MG63 (cell line): ENCODE data around the gene WNT5B. TPM values are rescaled to one million over a fixed set of nuclear protein-coding genes. Genes with fewer than 3 reads are reported as not detected.
A peak's percentile ranks its signal among the peaks of the same experiment; 100 is the strongest.

Experiments
- DNase-seq: peaks from one replicate; pipeline ENCODE4 v3.0.0-alpha.2; 2020
- H3K27me3 ChIP-seq: fragments of 250-450 bp; sonication (Bioruptor Pico); 2 replicates; pipeline ENCODE4 v1.5.1; 2020; ENCODE audit warnings: mild to moderate bottlenecking, moderate library complexity
- H3K36me3 ChIP-seq: fragments of 250-450 bp; sonication (Bioruptor Pico); 2 replicates; pipeline ENCODE4 v1.5.1; 2020; ENCODE audit warnings: mild to moderate bottlenecking, moderate library complexity
- H3K4me3 ChIP-seq: fragments of 250-450 bp; sonication (Bioruptor Pico); 2 replicates; pipeline ENCODE4 v1.5.1; 2020; ENCODE audit warnings: mild to moderate bottlenecking, moderate library complexity
- H3K9me3 ChIP-seq: fragments of 250-450 bp; sonication (Bioruptor Pico); 2 replicates; pipeline ENCODE4 v1.5.1; 2020; ENCODE audit warnings: mild to moderate bottlenecking, moderate library complexity
- total RNA-seq: library from RNA; depleted of rRNA; stranded (reverse); fragments of >200 nt; shearing (Covaris generic); gene quantifications from 2 replicates; pipeline ENCODE4 v1.2.3, GENCODE V29; 2014; ENCODE audit warnings: low replicate concordance; rRNA removed

Gene WNT5B
- total RNA-seq, result 208 and 341 TPM in 2 replicates

DNA sequence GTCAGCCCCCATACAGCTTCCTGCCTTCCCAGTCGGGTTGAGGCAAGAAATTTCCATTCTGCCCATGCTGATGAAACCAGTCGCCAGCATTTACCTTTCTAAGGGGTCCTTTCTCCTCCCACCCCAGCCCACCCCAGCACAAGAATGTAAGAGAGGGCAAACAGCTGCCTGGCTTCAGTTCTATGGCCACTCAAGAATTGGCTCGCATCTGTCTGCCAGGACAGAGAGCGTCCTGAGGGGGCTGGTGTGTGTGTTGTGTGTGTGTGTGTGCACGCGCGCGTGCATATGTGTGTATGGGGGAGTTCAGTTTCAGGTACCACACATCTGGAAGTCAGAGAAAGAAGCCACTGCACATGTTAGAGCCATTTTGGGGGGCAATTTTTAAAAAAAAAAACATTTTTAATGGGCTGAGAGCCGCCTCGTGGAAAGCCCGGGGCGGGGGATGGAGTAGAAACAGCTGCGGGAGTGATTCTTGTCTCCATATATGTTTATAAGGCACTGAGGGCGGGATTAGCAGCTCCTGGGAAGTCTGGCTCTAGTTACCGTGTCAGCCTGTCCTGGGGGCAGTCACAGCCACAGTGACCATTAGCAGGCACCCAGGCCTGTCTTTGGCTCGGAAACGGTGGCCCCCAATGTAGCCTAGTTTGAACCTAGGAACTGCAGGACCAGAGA, at the start of gene WNT5B:
Gene WNT5B (plus strand): TSS at position 566 of the 672 bp plus-strand sequence. CDS start 2,124 bp downstream, outside the sequence.
- no peak for DNase-seq
- no peaks in the 10 kb centered on the region for H3K9me3 ChIP-seq
- H3K27me3 ChIP-seq, result no peaks in the 10 kb centered on the region

DNA sequence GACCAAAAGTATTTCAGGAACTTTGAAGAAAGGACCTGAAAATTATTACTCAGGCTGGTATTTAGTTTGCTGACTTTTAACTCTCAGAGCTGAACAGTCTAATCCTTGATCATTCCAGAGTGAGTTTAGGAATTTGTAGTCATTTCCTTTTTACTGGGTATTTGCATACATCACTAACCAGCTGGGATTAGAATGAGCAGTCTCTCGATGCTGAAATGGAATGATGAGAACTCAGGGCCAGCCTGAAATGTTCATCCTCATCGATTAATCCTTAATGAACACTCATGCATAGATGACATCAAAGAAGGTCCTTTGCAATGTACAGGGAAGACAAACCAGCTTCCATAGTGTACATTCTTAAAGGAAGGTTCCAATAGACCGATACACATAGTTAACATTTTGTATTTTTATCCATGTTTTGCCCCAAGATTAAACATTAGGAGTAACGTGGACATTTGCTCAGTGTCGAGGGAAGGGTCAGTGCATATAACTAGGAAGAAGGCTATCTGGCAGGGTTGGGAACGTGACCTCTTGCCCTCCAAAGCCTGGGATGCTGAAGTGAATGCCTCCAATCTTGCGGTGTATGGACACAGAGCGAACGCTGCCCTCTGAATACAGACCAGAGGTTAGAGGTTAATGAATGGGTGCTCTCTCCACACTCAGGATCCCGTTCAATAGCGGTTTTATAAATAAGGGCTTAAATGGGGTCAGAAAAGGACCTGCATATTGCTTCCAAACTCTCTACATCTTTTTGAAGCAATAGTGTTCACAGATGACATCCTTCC, 49.2 kb upstream of the WNT5B start:
- no peaks in the 10 kb centered on the region for H3K27me3 ChIP-seq
- DNase-seq, result no peak
- no peak overlapping the region for H3K4me3 ChIP-seq
- peaks cover 86% of the 10 kb centered on the region for H3K36me3 ChIP-seq
- no peaks in the 10 kb centered on the region for H3K9me3 ChIP-seq

More for the DNA sequence above, at the start of gene WNT5B:
- Histone ChIP-seq H3K4me3 (no peak within 1 kb of the TSS), H3K36me3 (peaks cover 75% of the 10 kb centered on the region)

GRCh38 chr12:1580526-1580925, 48.5 kb upstream of the WNT5B start:
- no peak for DNase-seq
- Histone ChIP-seq H3K36me3 (peaks cover 84% of the 10 kb centered on the region), H3K9me3 (no peaks in the 10 kb centered on the region), H3K27me3 (no peaks in the 10 kb centered on the region), H3K4me3 (no peak overlapping the region)

GRCh38 chr12:1581973-1582708, 46.9 kb upstream of the WNT5B start:
- DNase-seq, result no peak
- H3K9me3 ChIP-seq, result no peaks in the 10 kb centered on the region
- peaks cover 76% of the 10 kb centered on the region for H3K36me3 ChIP-seq
- no peak overlapping the region for H3K4me3 ChIP-seq
- H3K27me3 ChIP-seq, result no peaks in the 10 kb centered on the region

DNA sequence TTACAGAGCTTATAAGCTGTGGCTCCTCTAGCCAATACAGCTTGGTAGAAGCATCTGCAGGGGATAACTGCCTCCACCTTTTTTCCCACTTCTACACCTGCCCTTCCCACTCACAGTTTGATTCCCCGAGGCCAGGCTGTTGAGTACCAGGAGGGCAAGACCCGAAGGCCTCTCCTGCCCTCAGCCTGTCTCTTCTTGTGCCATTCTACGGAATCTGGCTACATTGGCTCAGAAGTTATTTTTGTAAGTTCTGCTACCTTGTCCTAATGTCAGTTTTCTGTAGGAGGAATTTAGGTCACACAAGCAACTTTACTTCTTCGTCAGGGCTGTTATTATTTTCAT, 46.4 kb upstream of the WNT5B start:
- Histone ChIP-seq H3K36me3 (peaks cover 76% of the 10 kb centered on the region), H3K4me3 (no peak overlapping the region), H3K27me3 (no peaks in the 10 kb centered on the region), H3K9me3 (no peaks in the 10 kb centered on the region)
- no peak for DNase-seq

DNA sequence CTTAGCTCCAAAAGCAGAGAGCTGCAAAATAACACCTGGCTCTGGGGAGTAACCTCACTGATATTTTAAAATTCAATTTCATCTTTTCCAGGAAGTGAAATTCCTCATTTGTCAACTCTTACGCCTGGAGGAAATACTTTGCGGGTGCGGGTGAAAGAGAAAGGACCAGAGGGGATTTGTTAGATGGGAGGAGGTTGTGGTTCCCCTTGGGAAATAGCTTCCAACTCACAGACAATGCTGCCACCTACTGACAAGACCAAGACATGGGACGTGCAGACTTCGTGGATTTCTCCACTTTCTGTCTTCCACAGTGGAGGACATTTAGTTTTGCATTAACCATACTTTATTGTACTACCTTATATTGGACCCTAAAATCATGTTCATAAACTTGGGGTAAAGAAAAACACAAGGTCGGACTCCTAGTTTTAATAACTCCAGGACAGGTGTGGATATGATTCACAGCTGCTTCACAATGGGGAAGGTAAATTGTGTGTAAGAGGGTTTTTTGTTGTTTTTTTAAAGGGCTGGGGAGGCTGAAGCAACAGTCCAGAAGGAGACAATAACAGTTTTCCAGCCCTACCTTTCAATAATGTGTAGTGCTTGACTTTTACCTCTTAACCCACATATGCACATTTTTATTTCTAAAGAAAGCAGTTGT, 45.5 kb upstream of the WNT5B start:
- Histone ChIP-seq H3K27me3 (no peaks in the 10 kb centered on the region), H3K36me3 (peaks cover 69% of the 10 kb centered on the region), H3K4me3 (no peak overlapping the region), H3K9me3 (no peaks in the 10 kb centered on the region)
- DNase-seq, result peak; percentile 52

DNA sequence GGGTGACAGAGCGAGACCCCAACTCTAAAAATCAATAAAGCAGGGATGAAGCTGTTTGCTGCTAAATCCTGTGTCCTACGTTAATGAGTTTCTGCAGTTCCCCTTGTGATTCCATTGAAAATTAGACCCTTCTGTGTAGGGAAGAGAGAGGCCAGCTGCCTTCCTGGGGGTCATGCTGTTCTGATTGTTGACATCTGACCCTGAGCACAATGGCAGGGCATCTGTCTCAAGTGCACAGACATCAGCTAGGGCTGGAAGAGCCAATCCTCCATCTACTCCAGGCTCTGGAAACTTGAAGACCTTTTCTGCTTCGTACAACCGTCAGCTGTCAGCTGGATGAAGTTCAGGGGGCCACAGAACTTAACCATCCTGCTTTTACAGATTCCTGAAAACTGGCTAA, 44.7 kb upstream of the WNT5B start:
- Histone ChIP-seq H3K4me3 (no peak overlapping the region), H3K36me3 (peaks cover 68% of the 10 kb centered on the region), H3K27me3 (no peaks in the 10 kb centered on the region), H3K9me3 (no peaks in the 10 kb centered on the region)
- DNase-seq, result no peak

GRCh38 chr12:1587927-1588574, 41.0 kb upstream of the WNT5B start:
- no peak overlapping the region for H3K4me3 ChIP-seq
- no peaks in the 10 kb centered on the region for H3K9me3 ChIP-seq
- peaks cover 67% of the 10 kb centered on the region for H3K36me3 ChIP-seq
- H3K27me3 ChIP-seq, result no peaks in the 10 kb centered on the region
- no peak for DNase-seq

GRCh38 chr12:1588575-1588947, 40.5 kb upstream of the WNT5B start:
- Histone ChIP-seq H3K9me3 (no peaks in the 10 kb centered on the region), H3K36me3 (peaks cover 67% of the 10 kb centered on the region), H3K27me3 (no peaks in the 10 kb centered on the region), H3K4me3 (no peak overlapping the region)
- DNase-seq, result no peak

DNA sequence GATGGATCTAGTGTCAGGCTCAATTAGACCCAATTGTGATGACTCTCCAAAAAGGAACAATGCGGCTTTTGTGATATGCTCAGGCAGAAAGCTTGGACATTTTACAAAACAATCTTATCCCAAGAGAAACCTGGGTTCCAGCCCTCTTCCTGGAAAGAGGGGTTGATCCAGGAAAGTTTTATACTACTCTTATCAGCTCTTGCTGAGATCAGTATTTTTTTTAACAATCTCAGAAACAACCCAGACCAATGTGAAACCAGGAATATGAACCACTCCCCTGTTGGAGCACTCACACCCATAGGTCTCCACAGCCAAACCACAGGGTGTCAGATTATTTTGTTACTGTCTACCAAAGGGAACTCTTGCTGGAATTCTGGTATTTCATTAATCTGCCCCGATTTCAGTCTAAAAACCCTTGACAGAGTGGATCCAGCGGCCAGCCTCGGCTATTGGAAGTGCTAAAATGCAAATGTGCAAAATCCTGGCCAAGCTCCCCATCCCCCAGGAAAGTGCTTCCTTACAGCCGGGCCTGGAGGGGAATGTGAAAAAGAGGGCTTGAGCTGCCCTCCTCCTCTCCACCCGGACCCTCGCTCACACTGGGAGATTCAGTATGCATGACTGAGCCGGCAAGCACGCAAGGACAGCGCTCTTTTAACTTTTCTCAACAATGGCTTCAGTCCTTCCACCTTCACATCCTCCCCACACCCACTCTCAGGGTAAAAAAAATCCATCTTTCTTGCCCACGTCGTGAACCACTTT, 38.6 kb upstream of the WNT5B start:
- Histone ChIP-seq H3K27me3 (no peaks in the 10 kb centered on the region), H3K4me3 (peak overlapping the region; percentile 59), H3K36me3 (peaks cover 58% of the 10 kb centered on the region), H3K9me3 (no peaks in the 10 kb centered on the region)
- DNase-seq, result peak; percentile 31

DNA sequence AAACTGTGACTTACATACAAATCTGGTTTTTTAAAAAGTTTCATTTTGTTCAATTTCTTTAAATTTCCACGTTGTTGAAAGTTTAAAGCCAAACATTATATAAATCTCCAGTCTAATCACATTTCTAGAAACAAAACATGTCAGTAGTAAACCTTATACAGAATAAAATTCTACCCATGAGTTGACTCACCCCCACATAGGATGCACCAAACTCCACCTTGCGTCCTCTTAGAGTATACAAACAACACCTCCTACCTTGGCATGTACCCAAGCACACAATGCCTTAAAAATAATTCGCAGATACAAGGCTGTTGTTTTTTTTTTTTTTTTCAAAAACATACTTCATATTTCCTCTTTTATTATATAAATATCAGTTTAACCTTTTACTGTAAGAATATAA, 38.0 kb upstream of the WNT5B start:
- Histone ChIP-seq H3K4me3 (peak overlapping the region; percentile 59), H3K36me3 (peaks cover 61% of the 10 kb centered on the region), H3K27me3 (no peaks in the 10 kb centered on the region), H3K9me3 (no peaks in the 10 kb centered on the region)
- peak; percentile 32 for DNase-seq

DNA sequence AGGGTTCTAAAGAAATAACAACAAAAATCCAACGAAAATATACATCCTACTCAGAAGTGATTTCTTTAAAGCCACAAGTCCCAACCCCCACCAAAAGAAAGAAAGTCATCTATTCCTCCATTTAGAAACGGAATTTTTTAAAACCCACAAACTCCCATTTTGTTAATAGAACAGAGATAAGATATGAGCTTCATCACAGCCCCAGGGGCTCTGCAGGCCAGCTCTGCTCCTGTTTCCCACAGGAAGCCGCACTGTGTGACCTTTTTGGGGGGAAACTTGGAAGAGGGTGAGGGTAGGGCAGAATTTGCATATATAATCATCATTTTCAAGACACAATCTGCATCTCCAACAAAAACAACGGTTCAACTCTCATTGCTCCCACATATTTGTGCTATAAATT, 37.5 kb upstream of the WNT5B start:
- Histone ChIP-seq H3K36me3 (peaks cover 57% of the 10 kb centered on the region), H3K4me3 (peak overlapping the region; percentile 59), H3K9me3 (no peaks in the 10 kb centered on the region), H3K27me3 (no peaks in the 10 kb centered on the region)
- DNase-seq, result no peak

- peaks cover 50% of the 10 kb centered on the region for H3K36me3 ChIP-seq
- peak overlapping the region; percentile 59 for H3K4me3 ChIP-seq
- no peaks in the 10 kb centered on the region; the same call in 1 of the 2 replicates for H3K9me3 ChIP-seq
- no peaks in the 10 kb centered on the region for H3K27me3 ChIP-seq
- peak; percentile 81 for DNase-seq
Measured at GRCh38 chr12:1592444-1593173, 36.4 kb upstream of the WNT5B start.

GRCh38 chr12:1593174-1594005, 35.6 kb upstream of the WNT5B start:
- H3K36me3 ChIP-seq, result peaks cover 57% of the 10 kb centered on the region
- H3K4me3 ChIP-seq, result peak overlapping the region; percentile 59
- peak; percentile 67 for DNase-seq
- no peaks in the 10 kb centered on the region; the same call in 1 of the 2 replicates for H3K9me3 ChIP-seq
- H3K27me3 ChIP-seq, result no peaks in the 10 kb centered on the region

DNA sequence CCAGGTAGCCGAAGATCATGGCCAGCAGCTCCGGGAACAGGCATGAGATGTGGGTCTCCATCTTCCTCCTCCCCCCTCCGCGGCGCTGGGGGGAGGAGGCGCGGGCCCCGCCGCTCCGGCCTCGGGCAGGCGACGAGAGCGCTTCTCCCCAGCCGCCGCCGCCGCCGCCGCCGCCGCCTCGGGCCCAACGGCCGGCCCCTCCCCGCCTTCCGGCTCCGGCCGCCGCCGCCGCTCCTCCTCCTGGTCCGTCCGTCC, 35.1 kb upstream of the WNT5B start:
- DNase-seq, result no peak
- Histone ChIP-seq H3K36me3 (peaks cover 57% of the 10 kb centered on the region), H3K9me3 (no peaks in the 10 kb centered on the region; the same call in 1 of the 2 replicates), H3K27me3 (no peaks in the 10 kb centered on the region), H3K4me3 (peak overlapping the region; percentile 59)
